WTC11 (cell line): ENCODE results near the gene SPATA31D3. TPM values are rescaled to one million over a fixed set of nuclear protein-coding genes. Genes with fewer than 3 reads are reported as not detected.

Source experiments
- ATAC-seq: fragments of 200-7000 bp; cut with Tn5 transposase; 2 replicates; pipeline ENCODE4 v1.10.0; 2021; ENCODE audit warnings: mild to moderate bottlenecking, moderate library complexity
- CTCF ChIA-PET: fragments of 300-600 bp; sonication (Branson Sonifier 250); formaldehyde crosslinking; loops from one replicate; lab custom pipeline; 2021; ENCODE audit warnings: antibody characterized with exemption; lab: Charles Lee
- POLR2A ChIA-PET: fragments of 350-600 bp; sonication (Branson Sonifier 250); formaldehyde crosslinking; loops from one replicate; lab custom pipeline; 2021; ENCODE audit warnings: antibody characterized with exemption; lab: Charles Lee
- DNase-seq: peaks from one replicate; pipeline ENCODE4 v3.0.0; 2021; ENCODE audit warnings: low spot score
- H3K27ac Mint-ChIP-seq: 2 replicates; pipeline ENCODE4 v1.8.0; 2021; ENCODE audit warnings: mixed read lengths
- H3K27me3 Mint-ChIP-seq: 2 replicates; pipeline ENCODE4 v1.8.0; 2021; ENCODE audit warnings: low read depth, mild to moderate bottlenecking, moderate library complexity, mixed read lengths
- H3K36me3 Mint-ChIP-seq: 2 replicates; pipeline ENCODE4 v1.8.0; 2021; ENCODE audit warnings: mixed read lengths
- H3K4me1 Mint-ChIP-seq: 2 replicates; pipeline ENCODE4 v1.8.0; 2022; ENCODE audit warnings: mixed read lengths
- H3K4me3 Mint-ChIP-seq: 2 replicates; pipeline ENCODE4 v1.8.0; 2021; ENCODE audit warnings: mild to moderate bottlenecking, moderate library complexity, mixed read lengths
- H3K9me3 Mint-ChIP-seq: 2 replicates; pipeline ENCODE4 v1.8.0; 2021; ENCODE audit warnings: mixed read lengths
- AFF4 ChIP-seq: sonication (generic); formaldehyde crosslinking; IDR thresholded peaks from 2 replicates; pipeline ENCODE4 v1.8.1; 2023; ENCODE audit warnings: mild to moderate bottlenecking, missing genetic modification reagents, borderline replicate concordance
- ERG ChIP-seq: fragments of 250-450 bp; sonication (Bioruptor Pico); IDR thresholded peaks from 2 replicates; pipeline ENCODE4 v1.8.0; 2021; ENCODE audit warnings: mild to moderate bottlenecking
- FOXJ3 ChIP-seq: sonication (generic); formaldehyde crosslinking; IDR thresholded peaks from 2 replicates; pipeline ENCODE4 v1.9.0; 2021; ENCODE audit warnings: missing genetic modification reagents, mild to moderate bottlenecking, borderline replicate concordance
- NFATC4 ChIP-seq: fragments of 250-450 bp; sonication (Bioruptor Pico); IDR thresholded peaks from 2 replicates; pipeline ENCODE4 v1.9.0; 2021; ENCODE audit warnings: mild to moderate bottlenecking
- PREB ChIP-seq: sonication (generic); formaldehyde crosslinking; IDR thresholded peaks from 2 replicates; pipeline ENCODE4 v1.8.1; 2022; ENCODE audit warnings: mild to moderate bottlenecking, missing genetic modification reagents, moderate library complexity, borderline replicate concordance
- TEAD1 ChIP-seq: sonication (generic); formaldehyde crosslinking; IDR thresholded peaks from 2 replicates; pipeline ENCODE4 v1.8.0; 2022; ENCODE audit warnings: mild to moderate bottlenecking, missing genetic modification reagents
- ZMAT4 ChIP-seq: fragments of 250-450 bp; sonication (Bioruptor Pico); IDR thresholded peaks from 2 replicates; pipeline ENCODE4 v1.9.0; 2021; ENCODE audit warnings: mild to moderate bottlenecking
- ZNF396 ChIP-seq: fragments of 250-450 bp; sonication (Bioruptor Pico); IDR thresholded peaks from 2 replicates; pipeline ENCODE4 v1.8.0; 2021; ENCODE audit warnings: mild to moderate bottlenecking, moderate library complexity, borderline replicate concordance
- ZNF416 ChIP-seq: fragments of 250-450 bp; sonication (Bioruptor Pico); IDR thresholded peaks from 2 replicates; pipeline ENCODE4 v1.9.0; 2021; ENCODE audit warnings: mild to moderate bottlenecking, inconsistent platforms
- ZNF532 ChIP-seq: fragments of 250-450 bp; sonication (Bioruptor Pico); IDR thresholded peaks from 2 replicates; pipeline ENCODE4 v1.9.0; 2021; ENCODE audit warnings: mild to moderate bottlenecking, borderline replicate concordance
- ZSCAN18 ChIP-seq: fragments of 250-450 bp; sonication (Bioruptor Pico); IDR thresholded peaks from 2 replicates; pipeline ENCODE4 v2.1.2; 2022; ENCODE audit warnings: mild to moderate bottlenecking, moderate library complexity
- total RNA-seq: library from RNA; stranded (reverse); gene quantifications from 3 replicates; pipeline ENCODE4 v1.2.3, GENCODE V29; 2021

The SPATA31D3 gene
- total RNA-seq, 1 experiment from 2014 or later, result not detected

- peaks cover 7% of the 10 kb centered on the region; the same call in 1 of the 2 replicates for H3K27me3 Mint-ChIP-seq
- no peak for ATAC-seq
- ChIA-PET POLR2A (no interaction called here), CTCF (no interaction called here)
- H3K9me3 Mint-ChIP-seq, result peaks cover 59% of the 10 kb centered on the region
- no peak overlapping the region for H3K4me3 Mint-ChIP-seq
- H3K4me1 Mint-ChIP-seq, result no peaks in the 10 kb centered on the region
- DNase-seq, result no peak
- TF ChIP-seq FOXJ3 (CRISPR knock-in tag) (no peak), ERG (CRISPR knock-in tag) (no peak), ZNF396 (no peak), TEAD1 (CRISPR knock-in tag) (no peak), ZNF532 (CRISPR knock-in tag) (no peak), ZSCAN18 (CRISPR knock-in tag) (no peak), NFATC4 (CRISPR knock-in tag) (no peak), ZNF416 (CRISPR knock-in tag) (no peak), AFF4 (CRISPR knock-in tag) (no peak), ZMAT4 (no peak), PREB (CRISPR knock-in tag) (no peak)
- no peak overlapping the region for H3K27ac Mint-ChIP-seq
- peaks cover 34% of the 10 kb centered on the region for H3K36me3 Mint-ChIP-seq
These were observed 12.3 kb downstream of the SPATA31D3 start for GRCh38 chr9:81955625-81956024.
